Medulla oblongata (tissue), 1 donor: ENCODE results near the gene IL17REL.
A peak's percentile ranks its signal among the peaks of the same experiment; 100 is the strongest.

ENCODE experiments used
- DNase-seq: peaks from one replicate; pipeline ENCODE4 v3.0.0-alpha.2; 2015; ENCODE audit errors: extremely low spot score

Gene IL17REL

DNA sequence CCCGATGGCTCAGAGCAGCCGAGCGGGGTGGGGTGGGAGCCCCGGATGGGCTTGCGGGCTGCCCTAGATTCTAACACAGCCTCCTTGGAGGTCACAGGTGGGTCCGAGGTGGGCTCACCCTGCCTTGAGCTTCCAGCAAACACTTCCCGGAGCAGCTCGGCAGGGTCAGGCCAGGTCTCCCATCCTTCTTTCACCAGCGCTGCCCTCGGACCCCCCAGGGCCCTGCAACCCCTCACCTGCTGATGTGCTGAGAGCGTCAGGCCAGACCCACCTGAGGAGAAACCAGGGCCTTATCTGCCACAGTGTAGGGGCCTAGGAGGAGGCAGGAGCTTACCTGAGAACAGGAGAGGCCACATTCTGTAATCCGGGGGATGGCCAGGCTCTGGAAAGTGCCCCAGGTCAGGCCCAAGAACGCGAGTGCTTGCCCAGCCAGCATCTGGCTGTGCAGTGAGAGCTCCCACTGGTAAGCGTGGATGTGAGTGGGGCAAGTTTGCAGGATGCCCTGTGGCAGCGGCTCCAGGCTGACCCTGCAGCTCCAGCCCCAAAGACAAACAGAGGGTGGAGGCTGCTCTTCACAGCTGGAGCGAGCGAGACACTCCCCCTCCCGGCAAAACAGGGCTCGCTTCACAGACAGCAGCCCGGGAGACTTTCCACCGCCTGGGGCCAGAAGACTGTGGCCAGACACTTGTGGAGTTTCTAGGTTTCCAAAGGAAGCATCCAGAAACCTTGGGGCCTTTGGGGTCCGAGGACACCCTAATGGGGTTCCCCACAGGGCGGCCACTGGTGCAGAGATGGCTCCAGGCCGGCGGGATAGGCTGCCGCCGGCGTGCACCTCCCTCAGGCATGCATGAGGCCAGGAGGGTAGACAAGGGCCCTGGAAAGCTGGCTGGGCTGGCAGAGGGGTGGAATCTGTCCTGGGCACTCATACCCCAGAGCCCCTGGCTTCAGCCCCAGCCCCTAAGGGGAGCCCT is at the start of gene IL17REL:
Gene IL17REL (minus strand): TSS at position 555 of the 971 bp plus-strand sequence. CDS start 119 bp downstream, at position 436.
- no peak for DNase-seq

DNA sequence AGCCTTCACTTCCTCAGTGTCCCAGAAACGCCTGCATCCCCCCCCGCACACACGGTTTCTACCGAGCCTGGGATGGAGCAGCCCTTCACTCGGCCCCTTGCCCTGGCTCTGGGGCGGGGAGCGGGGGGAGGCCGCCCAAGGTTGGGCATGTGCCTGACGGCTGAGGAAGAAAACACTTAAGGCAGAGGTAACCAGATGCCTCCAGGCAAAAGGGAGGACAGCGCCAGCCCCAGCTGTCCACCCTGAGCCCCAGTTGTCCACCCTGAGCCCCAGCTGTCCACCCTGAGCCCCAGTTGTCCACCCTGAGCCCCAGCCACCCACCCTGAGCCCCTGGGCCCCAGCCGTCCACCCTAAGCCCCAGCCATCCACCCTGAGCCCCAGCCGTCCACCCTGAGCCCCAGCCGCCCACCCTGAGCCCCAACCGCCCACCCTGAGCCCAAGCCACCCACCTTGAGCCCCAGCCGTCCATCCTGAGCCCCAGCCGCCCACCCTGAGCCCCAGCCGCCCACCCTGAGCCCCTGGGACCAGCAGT is 49.3 kb upstream of the IL17REL start:
- DNase-seq: no peak

DNA sequence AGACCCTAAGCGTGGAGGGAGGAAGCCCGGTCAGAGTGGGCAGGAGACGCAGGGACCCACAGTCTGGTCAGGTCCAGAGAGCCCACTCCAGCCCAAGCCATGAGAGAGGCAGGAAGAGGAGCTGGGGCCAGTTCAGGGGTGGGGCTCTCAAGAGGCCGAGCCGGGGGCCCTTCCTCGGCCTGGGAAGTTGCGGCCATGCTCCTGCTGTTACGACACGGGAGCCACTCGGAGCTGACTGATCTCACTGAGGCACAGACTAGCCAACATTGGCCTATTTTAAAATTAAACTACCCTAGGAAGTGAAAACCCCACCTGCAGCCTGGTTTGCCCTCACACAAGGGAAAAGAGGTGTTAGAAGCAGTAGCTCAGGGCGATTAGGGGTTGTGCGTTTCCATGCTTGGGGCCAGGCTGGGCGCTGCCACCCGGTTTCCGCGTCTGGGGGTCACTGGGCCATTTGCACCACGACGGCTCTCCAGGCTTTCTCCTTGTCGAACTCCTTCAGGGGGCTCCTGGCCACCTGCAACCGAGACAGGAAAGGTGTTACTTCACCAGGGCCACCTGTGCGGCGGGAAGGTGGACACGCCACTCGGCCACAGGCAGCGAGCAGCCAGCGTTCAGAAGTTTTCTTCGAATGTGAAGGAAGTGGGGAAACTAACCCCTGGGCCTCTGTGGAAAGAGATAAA is 48.7 kb upstream of the IL17REL start:
- no peak for DNase-seq

DNA sequence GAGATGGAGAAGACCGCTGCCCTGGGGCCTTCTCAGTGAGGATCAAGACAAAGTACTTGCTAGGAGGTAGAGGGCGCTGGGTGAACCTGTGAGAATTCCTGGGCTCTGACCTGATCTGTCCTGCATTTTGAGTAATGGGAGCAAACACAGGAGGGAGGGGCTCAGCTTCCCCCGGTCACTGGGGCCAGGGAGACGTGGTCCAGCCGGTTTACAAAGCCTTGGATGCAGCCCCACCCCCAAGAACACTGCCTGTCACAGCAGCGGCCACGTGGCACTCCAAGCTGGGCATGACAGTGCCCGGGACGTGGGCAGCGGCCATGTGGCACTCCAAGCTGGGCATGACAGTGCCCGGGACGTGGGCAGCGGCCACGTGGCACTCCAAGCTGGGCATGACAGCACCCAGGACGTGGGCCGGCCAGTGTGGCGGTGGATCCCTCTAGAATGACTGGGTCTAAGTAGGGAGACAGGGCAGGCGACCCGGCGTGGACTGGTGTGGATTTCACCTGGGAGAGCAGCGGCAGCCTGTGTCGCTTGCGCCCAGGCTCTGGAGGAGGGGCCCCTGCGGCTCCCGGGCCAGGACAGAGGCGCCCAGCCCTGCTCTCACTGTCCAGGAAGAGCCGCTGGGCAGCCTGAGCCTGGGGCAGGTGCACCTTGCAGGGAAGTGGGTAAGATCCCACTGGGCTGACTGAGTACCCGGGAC is 48.0 kb upstream of the IL17REL start:
- DNase-seq: no peak

DNA sequence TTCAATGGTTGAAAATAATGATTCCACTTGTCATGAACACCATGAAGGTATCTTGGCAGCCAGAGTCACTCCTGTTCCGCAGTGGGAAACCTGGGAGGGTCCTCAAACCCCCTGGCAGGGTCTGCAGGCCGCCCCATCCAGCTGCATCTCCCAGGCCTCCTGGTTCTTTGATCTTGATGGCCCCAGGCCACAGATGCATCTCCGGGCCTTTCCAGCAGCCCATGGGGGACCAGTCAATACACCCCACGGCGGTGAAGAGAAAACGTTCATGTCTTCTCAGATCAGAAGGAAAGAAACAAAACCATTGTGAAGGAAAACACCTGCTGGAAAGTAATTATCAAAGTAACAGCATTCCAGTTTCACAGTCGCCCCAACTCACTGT is 47.3 kb upstream of the IL17REL start:
- no peak for DNase-seq

DNA sequence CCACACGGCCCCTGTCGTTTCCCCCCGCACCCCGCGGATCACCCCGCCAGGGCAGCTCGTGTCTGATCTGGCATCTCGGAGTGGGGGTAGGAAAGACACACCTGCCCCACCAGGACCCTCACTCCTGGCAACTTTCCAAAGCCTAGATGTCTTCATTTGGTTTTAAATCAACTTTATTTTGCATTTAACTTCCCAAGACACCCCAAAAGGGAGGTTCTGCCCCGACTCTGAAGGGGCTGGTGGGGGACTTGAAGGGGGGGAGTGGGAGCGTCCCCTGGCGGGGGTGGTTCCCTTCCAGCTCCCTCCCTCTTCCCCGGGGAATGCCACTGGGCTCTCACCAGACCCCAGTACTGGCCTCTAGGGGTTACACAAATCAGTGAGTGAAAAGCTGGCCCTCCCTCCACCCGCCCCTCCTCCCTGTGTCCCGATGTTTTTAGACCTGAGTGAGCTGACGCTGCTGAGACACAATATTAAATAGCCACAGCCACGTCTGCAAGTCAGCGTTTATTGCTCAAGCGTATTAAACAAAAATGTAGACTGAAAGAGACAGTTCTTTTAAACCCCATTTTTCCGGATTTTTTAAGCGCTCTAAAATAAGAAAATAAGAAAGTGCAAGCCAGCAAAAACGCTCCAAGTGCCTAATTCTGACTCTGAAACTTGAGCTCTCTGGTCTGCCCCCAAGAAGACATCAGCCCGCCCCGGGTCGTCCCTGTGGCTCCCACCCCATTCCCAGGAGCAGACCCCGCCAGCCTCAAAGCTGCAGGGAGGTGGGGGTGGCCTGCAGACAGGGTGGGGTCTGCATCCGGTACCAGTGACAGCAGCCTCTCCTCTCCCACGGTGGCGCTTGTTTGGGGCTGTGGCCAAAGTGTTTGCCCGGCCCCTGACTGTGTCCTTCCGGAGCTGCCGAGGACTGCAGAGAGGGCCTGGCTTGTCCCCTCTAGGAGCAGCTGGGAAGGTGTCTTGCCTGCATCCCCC is 46.6 kb upstream of the IL17REL start:
- DNase-seq: peak; percentile 15

DNA sequence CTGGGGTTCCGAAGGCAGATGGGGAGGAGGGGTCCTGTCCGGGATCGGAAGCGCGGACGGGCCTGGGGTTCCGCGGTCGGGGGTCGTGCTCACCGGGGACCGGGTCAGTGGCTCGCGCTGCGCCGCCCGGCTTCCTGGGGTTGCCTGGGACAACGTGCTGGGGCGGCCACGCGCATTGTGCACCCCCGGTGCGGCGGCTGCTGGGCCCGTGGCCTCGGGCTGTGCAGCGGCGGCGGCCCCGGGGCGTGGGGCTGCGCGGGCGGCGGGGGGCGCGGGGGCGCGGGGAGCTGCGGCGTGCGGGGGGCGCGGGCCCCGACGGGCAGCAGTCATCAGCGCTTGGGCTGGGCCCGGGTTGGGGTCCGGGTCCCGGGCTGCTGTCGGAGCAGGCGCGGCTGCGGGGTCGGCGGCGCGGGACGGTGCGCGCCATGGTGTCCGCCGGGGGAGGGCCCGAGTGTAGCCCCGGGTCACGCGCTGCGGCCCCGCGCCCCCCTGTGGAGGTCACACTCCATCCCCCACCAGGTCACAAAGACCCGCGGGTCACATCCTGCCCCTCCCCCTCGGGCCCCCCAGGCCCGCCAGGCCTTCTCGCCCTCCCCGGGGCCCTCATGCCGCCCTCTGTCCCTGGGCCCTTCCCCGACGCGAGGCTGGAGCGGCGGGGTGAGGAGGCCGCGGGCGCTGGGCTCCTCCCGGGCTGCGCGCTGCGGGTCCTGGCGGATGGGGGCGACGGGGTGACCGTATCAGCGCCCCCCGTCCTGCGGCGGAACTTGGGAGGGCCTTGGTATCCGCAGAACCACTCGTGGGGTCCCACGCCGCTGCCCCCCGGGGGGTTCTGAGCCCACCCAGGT is 45.7 kb upstream of the IL17REL start, which contains the start of gene TTLL8:
Gene TTLL8 (minus strand): TSS at position 238 of the 845 bp plus-strand sequence.
- DNase-seq: no peak

DNA sequence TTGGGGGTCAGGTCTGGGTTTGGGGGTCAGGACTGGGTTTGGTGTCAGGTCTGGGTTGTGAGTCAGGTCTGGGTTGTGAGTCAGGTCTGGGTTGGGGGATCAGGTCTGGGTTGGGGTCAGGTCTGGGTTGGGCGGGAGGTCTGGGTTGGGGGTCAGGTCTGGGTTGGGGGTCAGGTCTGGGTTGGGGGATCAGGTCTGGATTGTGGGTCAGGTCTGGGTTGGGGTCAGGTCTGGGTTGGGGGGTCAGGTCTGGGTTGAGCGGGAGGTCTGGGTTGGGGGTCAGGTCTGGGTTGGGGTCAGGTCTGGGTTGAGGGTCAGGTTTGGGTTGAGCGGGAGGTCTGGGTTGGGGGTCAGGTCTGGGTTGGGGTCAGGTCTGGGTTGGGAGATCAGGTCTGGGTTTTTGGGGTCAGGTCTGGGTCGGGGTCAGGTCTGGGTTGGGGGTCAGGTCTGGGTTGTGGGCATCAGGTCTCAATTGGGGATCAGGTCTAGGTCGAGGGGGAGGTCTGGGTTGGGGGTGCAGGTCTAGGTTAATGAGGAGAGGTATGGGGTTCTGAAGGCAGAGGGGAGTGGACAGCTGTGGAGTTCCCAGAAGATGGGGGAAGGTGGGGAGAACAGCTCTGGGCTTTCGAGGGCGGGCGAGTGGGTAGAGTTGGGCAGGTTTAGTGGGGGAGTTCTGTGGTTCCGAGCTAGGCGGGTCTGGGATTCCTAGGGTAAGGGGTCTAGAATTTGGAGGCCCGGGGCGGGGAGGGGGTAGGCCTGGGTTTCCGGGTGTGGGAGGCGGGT is 44.9 kb upstream of the IL17REL start:
- no peak for DNase-seq

DNA sequence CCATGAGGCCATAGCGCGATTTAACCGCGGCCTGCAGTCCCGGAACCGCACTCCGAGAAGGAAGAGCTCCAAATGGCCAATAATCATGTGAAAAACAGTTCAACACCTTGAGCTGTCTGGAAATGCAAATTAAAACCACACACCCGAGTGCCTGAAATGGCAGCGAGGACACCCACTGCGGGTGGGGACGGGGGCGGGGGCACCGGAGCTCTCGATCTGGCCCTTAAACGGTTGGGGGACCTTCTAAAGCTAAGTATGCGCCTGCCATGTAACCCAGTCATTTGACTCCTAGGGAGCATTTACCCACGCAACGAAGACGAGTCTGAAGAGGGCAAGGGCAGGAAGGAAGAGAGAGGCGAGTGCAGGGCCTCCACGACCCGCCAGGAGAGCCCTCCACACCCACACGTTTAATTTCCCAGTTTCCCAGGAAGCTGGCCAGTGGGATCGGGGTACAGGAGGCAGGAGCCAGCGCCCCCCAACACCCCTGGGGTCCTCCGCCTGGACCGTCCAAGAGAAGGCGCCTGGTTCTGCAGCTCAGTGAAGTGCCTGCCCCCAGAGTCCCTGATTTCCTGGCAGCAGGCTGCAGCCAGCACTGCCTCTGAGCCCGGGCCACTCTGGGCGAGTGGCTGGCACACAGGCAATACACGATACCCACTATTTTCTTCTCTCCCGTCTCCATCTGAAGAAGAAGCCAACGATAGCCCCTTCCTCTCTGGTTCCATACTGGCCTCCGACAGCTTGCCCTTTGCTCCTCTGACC is 43.8 kb upstream of the IL17REL start:
- no peak for DNase-seq

DNA sequence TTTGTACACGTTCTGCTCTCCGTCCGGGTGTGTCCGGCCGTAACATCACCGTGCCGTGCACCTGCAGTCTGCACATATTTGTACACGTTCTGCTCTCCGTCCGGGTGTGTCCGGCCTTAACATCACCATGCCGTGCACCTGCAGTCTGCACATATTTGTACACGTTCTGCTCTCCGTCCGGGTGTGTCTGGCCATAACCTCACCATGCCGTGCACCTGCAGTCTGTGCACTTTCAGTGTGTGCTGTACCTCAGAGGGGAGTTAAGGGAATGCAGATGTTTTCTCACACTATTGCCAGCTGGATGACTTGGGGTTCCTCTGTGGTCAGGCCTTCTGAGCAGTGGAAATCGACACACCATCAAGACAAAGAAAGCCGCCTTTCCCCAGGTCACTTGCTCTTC is 41.3 kb upstream of the IL17REL start:
- no peak for DNase-seq

DNA sequence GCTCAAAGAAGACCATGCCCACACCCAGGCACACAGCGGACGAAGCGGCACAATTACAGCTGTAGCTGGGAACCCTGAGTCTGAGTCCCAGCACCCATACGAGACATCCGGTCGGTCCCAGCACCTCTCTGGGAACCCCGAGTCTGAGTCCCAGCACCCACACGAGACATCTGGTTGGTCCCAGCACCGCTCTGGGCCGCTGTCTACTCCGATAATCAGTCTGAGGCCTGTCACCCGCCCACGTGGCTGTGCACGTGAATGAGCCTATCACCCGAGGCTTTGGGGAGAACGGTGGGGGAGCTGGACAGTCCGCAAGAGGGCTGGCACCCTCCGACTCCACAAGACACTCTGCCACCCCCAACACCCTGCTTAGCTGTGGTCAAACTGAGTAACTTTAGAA is 39.4 kb upstream of the IL17REL start:
- DNase-seq: no peak

DNA sequence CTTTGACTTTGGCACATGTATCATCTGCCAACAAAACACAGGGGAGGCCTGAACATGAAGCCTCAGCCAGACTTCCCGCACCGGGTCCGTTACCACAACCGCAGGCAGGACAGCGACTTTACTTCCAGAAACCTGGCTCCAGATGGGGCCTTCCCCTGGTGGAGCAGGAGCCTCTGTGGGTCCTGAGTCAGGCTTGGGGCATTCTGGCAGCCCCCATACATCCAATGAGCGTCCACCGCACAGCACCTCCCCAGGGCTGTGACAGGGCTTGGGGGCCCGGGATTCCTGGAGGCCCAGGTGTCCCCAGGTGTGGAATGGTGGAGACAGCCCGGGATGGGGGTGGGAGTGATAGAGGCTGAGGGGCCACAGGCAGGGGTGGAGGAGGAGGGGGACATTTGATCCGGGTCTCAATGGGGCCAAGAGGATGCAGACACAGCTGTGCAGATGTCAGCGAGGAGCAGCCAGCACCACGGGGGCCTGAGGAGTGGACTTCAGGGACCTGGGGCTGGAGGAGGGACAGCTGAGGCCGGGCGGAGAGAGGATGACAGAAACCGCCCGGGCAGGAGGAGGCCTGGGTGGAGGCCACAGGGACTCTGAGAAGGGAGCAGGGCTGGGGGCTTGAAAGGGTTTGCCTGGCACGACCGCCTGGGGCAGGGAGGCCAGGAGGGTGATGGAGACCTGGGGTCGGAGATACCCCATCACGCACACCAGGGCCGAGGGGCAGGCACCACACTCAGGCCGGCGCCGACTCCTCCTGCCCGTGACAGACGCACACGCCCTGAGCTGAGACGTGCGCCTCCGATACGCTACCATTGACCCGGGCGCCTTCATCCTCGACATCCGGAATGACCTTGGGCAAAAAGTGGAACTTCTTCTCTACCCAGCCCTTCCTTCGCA is 37.0 kb upstream of the IL17REL start:
- DNase-seq: no peak

DNA sequence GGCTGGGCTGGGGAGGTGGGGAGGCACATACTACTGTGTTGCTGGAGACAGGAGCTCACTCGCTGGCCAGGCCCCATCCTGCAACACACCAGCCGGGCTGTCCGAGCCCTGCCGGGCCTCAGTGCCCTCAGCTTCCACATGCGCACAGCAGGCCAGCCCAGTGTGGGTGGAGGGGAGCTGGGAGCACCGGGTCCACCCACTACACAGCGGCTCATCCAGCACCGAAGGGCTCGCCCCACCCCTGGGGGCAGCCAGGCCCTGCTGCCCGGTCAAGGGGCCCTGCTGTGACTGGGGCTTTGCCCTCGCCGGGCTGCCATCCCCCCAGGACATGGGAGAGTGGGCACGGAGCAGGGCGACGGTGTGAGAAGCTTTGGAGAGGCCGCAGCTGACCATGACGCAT is 36.3 kb upstream of the IL17REL start:
- no peak for DNase-seq

DNA sequence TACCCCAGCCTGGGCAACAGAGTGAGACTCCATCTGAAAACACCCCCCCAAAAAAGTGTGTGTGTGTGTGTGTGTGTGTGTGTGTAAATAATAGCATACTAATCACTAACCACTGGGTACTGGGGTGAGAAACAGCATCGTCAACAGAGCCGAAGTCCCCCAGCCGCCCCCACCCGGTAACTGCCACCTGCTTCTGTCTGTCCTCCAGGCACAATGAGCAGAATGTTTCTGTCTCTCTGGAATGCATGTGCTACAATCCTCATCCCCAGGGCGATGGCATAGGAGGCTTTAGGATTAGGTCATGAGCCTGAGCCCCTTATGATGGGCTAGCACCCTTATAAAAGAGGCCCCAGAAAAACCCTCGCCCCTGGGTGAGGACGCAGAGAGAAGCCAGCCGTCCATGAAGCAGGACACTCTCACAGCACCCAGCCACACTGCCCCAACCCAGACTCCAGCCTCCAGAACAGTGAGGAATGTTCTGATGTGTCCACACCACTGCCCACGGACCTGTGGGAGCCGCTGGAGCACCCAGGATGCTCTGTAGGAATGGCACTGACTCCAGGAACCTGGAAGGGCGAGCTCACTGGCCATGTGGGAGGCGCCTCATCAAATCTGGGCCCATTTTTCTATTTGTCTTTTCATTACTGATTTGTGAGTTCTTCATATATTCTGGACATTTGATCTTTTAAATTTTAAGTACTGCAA is 35.6 kb upstream of the IL17REL start:
- DNase-seq: no peak

DNA sequence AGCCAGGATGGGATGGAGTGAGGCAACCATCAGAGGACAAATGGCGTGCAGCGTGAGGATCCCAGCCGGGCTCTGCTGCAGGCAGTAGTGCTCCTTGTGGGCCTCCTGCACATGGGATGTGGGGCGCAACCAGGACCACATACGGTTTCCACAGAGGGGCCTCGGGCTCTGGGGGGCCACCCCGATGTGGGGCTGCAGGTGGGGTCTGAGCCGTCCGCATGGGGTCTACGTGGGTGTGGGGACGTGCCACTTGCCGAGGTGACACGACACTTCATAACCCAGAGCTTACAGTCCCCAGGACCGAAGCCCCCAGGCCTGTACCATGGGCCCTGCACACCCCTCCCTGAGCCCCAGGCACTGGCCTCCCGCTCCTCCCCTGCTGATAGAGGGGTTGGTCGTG is 34.8 kb upstream of the IL17REL start:
- DNase-seq: no peak

DNA sequence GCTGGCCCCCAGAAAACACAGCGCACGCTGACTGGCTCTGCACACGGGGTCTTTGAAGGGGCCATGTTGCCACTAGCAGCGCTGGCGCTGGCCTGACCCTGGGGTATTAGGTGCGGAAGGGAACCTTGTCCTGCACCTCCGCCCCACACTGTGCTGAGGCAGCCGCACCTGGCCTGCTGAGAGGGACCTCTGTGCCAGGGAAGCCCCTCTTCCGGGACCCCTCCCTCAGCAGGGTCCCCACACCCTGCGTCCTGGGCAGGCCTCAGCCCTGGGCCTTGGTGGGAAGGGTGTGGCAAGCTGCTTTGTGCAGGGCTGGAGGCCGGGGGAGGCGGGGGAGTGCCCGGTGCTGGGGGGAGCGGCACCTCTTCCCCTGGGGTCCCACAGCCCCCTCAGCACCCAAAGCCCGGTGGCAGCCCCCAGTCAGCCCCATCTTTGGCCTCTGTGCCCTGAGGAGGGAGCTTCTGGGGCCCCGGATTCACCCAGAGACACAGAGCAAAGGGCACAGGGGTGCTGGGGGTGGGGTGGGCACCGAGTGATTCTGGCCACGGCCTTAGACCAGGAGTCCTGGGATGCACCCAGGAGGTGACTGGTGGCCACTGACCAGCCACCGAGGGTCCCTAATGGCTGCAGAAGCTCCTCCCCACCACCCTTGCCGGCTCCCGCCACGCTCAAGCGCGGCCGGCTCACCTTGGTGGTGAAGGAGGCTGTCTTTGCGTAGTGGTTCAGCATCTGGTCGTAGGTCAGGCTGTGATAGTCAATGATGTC is 34.1 kb upstream of the IL17REL start:
- DNase-seq: no peak
